Stimulated activated CD8-positive, alpha-beta memory T cell treated with anti-CD3 and anti-CD28 coated beads, Interleukin-4, amount 100 ng/mL, for 48 hours (primary cell): ENCODE data around the gene ACADS.
"Not testable (repeated sequence)": the region's sequence is repeated elsewhere in the genome, so short reads cannot be mapped to it uniquely, and the experiment has no call there.

Experiments
- DNase-seq: peaks from one replicate; pipeline ENCODE4 v3.0.0-alpha.2; 2020

Gene ACADS

DNA sequence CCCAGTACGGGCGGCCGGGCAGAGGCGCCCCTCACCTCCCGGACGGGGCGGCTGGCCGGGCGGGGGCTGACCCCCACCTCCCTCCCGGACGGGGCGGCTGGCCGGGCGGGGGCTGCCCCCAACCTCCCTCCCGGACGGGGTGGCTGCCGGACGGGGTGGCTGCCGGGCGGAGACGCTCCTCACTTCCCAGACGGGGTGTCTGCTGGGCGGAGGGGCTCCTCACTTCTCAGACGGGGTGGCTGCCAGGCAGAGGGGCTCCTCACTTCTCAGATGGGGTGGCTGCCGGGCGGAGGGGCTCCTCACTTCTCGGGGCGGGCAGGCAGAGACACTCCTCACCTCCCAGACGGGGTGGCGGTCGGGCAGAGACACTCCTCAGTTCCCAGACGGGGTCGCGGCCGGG is 6.6 kb downstream of the ACADS start:
- DNase-seq: not testable (repeated sequence)

DNA sequence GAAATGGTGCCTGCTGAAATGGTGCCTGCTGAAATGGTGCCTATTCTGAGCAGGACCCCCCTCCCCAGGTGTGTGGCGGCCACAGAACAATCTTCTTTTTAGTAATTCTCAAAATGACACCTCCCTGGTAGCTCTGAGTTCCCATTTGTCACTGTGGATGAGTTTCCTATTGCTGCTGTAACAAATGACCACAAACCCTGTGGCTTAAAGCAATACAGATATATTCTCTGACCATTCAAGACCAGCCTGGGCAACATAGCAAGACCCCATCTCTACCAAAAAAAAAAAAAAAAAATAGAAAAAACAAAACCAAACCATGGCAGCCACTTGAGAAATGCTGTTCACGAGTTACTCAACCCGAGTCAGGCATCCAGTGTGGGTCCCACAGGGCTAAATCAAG is 7.9 kb downstream of the ACADS start:
- no peak for DNase-seq

DNA sequence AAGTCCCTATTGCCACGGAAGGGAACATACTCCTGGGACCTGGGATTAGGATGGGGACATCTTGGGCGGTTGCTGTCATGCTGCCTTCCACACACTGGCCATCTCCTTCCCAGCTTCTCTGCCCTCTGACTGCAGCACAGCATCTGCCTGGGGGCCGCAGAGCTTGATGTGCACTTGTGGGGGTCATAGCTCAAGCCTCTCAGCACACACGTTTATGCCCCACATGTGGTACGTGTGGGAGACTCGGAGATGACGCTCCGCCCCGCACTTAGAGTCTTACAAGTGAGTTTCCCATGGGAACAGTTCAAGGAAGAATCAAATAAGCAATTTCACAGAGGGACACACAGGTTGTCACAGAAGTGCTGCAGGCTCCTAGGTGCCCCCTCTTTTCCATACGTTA is 8.6 kb downstream of the ACADS start:
- DNase-seq: no peak

DNA sequence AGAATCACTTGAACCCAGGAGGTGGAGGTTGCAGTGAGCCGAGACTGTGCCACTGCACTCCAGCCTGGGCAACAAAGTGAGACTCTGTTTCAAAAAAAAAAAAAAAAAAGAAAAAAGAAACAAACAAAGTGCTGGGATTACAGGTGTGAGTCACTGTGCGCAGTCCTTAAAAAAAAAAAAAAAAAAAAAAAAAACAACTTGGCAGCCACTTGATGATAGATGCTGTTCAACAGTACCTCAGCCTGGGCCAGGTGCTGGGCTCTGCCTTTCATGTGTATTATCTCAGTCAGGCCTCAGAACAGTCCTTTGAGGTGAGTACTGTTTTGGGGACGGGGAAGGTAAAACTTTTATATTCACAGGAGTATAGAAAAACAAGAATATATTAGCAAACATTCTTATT is 9.6 kb downstream of the ACADS start:
- no peak for DNase-seq

GRCh38 chr12:120736404-120737331 is 11.0 kb downstream of the ACADS start:
- no peak for DNase-seq

- no peak for DNase-seq
These were observed 12.1 kb downstream of the ACADS start for GRCh38 chr12:120737557-120738251.

- no peak for DNase-seq
These were observed 12.8 kb downstream of the ACADS start for GRCh38 chr12:120738252-120739030.

- DNase-seq: no peak
These were observed 13.6 kb downstream of the ACADS start for GRCh38 chr12:120739031-120739762.

DNA sequence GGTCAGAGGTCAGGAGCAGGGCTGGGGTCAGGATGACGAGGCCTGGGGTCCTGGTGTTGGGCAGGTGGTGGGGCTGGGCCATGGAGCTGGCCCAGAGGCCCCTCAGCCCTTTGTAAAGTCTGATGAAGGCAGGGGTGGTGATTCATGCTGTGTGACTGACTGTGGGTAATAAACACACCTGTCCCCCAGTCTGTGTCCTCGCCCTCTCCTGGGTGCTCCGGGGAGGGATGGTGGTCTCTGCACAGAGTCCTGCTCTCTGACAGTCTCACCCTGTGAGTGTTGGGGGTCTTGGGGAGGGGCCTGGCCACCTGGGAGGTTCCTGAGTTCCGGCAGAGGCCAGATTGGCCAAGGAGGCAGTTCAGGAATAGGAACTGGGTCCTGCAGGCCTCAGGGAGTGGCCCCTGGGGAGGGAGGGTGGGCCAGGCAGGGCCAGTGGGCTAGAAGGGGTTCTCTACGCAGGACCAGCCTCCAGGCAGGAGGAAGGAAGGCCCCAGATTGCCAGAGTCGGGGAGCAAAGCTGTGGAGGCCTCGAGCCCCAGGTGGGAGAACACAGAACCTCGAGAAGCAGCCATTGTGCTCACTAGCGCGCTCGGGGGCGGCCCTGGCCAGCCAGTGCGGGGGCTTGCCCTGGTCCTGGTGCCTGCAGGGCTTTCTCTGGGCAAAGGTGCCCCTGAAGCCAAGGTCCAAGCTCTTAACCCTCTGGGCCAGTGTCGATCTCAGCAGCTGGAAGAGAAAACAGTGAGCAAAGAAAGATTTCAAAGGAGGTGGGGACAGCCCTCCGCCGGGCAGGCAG is 14.4 kb downstream of the ACADS start:
- DNase-seq: no peak

GRCh38 chr12:120740871-120741270 is 15.2 kb downstream of the ACADS start:
- no peak for DNase-seq

- no peak for DNase-seq
These were observed 16.1 kb downstream of the ACADS start for GRCh38 chr12:120741476-120742421.

GRCh38 chr12:120744922-120745493 is 19.4 kb downstream of the ACADS start:
- DNase-seq: no peak

GRCh38 chr12:120748242-120748641 is 22.6 kb downstream of the ACADS start:
- no peak for DNase-seq

GRCh38 chr12:120749256-120749655 is 23.6 kb downstream of the ACADS start:
- no peak for DNase-seq

GRCh38 chr12:120750806-120751205 is 25.2 kb downstream of the ACADS start:
- DNase-seq: no peak

- DNase-seq: no peak
These were observed 25.8 kb downstream of the ACADS start for GRCh38 chr12:120751389-120751788.

GRCh38 chr12:120754792-120755191 is 29.2 kb downstream of the ACADS start:
- DNase-seq: no peak

DNA sequence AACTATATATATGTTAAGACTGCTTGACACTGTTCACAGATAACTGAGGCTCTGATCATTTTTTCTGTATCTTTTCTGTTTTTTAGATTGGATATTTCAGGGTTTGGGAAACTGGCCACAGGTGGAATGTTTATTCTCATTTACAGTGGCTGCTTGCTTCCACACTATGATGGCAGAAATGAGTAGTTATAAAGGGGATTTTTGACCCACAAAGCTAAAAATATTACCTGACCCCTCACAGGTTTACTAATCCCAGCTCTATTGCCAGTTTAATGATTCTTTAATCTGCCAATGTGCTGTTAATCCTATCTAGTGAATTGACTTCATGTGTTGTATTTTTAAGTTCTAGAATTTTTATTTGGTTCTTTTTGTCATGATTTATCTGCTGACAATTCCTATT is 29.6 kb downstream of the ACADS start:
- no peak for DNase-seq

- no peak for DNase-seq
These were observed 31.7 kb downstream of the ACADS start for GRCh38 chr12:120757226-120757742.

- no peak for DNase-seq
These were observed 32.3 kb downstream of the ACADS start for GRCh38 chr12:120757949-120758348.
